ENCODE results near the gene DYDC2.

The DYDC2 gene

GRCh38 chr10:80359644-80360043 is 3.1 kb downstream of the DYDC2 start:
- no peak overlapping the region for H3K4me3 ChIP-seq (ENCODE audit: low read length)
- no peak for DNase-seq (ENCODE audit: low read depth)
- TF ChIP-seq CTCF (conservative IDR thresholded peaks at IDR 0.05; ENCODE audit: low read length), result no peak

DNA sequence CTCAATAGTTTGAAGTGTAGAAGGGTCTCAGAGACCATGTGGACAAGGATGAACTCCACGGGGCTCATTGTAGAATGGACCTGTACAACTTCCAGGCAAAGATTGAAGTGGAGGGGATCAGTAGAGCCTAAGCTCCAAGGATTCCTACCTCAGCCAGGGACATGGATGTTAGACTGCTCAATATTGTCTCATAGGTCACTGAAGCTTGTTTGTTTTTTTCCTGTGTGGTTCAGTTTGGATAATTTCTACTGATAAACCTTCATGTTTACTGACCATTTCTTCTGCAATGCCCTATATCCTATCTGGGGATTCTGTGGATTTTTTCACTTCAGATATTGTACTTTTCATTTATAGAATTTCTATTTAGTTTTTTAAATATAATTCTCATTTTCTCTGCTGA is 8.9 kb downstream of the DYDC2 start:
- DNase-seq (ENCODE audit: low read depth), result no peak
- H3K4me3 ChIP-seq (ENCODE audit: low read length), result no peak overlapping the region
- TF ChIP-seq CTCF (conservative IDR thresholded peaks at IDR 0.05; ENCODE audit: low read length), result no peak

GRCh38 chr10:80371467-80371866 is 14.9 kb downstream of the DYDC2 start:
- H3K4me3 ChIP-seq (ENCODE audit: low read length), result no peak overlapping the region
- no peak for TF ChIP-seq CTCF (conservative IDR thresholded peaks at IDR 0.05; ENCODE audit: low read length)
- DNase-seq (ENCODE audit: low read depth), result no peak

- no peak for DNase-seq (ENCODE audit: low read depth)
- no peak for TF ChIP-seq CTCF (conservative IDR thresholded peaks at IDR 0.05; ENCODE audit: low read length)
- H3K4me3 ChIP-seq (ENCODE audit: low read length), result no peak overlapping the region
Observed at GRCh38 chr10:80372675-80373074, 16.1 kb downstream of the DYDC2 start.

- no peak overlapping the region for H3K4me3 ChIP-seq (ENCODE audit: low read length)
- no peak for DNase-seq (ENCODE audit: low read depth)
Observed at GRCh38 chr10:80373502-80373901, 16.9 kb downstream of the DYDC2 start.

GRCh38 chr10:80379701-80380100 is 23.1 kb downstream of the DYDC2 start:
- no peak for DNase-seq (ENCODE audit: low read depth)
- TF ChIP-seq CTCF (conservative IDR thresholded peaks at IDR 0.05; ENCODE audit: low read length), result no peak
- no peak overlapping the region for H3K4me3 ChIP-seq (ENCODE audit: low read length)

More at GRCh38 chr10:80373502-80373901, 16.9 kb downstream of the DYDC2 start:
- TF ChIP-seq CTCF (conservative IDR thresholded peaks at IDR 0.05; ENCODE audit: low read length), result no peak

DNA sequence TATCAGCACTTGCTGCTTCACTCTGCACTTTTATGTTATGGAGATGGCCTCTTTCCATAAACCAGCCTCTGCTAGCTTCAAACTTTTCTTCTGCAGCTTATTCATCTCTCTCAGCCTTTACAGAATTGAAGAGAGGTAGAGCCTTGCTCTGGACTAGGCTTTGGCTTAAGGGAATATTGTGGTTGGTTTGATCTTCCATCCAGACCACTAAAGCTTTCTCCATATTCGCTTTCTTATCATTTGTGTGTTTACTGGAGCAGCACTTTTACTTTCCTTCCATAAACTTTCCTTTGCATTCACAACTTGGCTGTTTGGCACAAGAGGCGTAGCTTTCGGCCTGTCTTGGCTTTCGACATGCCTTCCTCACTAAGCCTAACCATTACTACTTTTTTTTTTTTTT is 23.6 kb downstream of the DYDC2 start:
- DNase-seq (ENCODE audit: low read depth), result no peak
- no peak overlapping the region for H3K4me3 ChIP-seq (ENCODE audit: low read length)
- TF ChIP-seq CTCF (conservative IDR thresholded peaks at IDR 0.05; ENCODE audit: low read length), result no peak
